ENCODE data around the gene CFAP210. TPM values are rescaled to one million over a fixed set of nuclear protein-coding genes. Genes with fewer than 3 reads are reported as not detected.

CFAP210 gene, protein sequence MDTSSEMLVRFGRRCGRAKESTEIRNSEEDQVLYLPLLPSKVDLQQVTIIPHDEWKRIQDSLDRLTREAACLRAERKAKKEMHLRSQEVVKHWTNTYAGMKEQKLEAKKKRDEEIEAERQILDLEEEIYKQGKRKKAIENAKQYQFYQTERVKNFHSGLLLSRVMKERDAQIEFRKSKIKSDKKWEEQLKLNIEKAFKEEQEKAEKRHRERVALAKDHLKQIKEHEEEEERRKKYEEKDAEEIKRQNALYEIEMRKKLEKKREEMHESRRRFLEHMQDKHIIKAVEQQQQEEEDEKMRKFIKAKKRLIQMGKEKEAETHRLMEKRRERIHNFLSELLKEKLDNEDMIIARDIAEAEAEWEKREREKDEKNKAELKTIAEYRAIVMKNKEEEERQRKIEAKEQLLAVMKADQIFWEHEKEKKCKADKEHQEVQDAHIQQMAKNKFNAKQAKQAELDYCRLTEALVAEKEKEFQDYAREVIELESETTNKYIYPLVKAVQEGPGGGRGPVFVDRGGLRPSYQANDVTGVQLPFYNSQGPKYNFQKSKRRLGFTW
- 0.84 TPM for polyA plus RNA-seq (2013)

DNA sequence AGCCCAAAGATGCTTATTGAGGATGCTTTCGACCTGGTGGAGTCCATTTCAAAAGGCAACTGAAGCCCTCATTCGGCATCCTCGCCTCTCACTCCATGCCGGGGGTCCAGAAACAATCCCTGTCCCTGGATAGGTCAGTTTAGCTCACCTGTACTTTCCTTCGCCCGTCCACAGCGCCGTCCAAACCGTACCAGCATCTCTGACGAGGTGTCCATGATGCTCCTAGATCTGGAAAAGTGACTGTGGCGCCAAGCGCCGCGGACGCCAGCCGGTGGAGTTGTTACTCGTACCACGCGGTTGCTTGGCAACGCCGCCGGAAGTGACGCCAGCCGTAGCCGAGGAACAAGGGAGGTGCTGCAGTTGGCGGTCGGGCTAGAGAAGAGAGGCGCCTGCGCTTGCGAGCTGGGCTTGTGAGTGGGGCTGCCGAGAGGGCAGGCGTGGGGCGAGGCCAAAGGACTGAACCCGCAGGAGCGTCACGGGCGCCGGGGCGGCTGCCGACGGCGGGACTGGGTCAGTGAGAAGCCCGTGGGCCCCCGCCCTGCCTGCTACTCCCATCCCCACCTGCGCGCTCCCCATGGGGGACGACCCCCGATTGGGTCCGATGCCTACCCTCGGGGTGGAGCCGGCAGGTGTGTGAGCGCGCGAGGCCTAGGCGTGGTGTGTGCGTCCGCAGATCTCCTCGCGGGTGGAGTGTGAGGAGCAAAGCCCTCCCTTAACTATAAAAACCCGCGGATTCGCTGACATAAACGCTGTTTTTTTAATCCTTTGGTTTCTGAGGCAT lies at the start of gene CFAP210, which contains the start of gene PHOSPHO2:
TSS of gene CFAP210 (minus strand) at position 293 of the 781 bp plus-strand sequence. CDS start at position 215, 78 bp downstream.
TSS of gene PHOSPHO2 (plus strand) at position 357 of the 781 bp plus-strand sequence. CDS start 6,503 bp downstream, outside the sequence.
- Histone ChIP-seq H3K4me1 (ENCODE audit: control extremely low read depth in 1 of 4, control insufficient read depth in 4 of 4, insufficient read depth in 4 of 4, low read length in 3 of 4) (peaks cover 6 to 16% (median 9%) of the 10 kb centered on the region in 4 experiments), H3K36me3 (ENCODE audit: control insufficient read depth in 4 of 4, insufficient read depth in 4 of 4, low read length in 3 of 4) (peaks cover 2 to 5% (median 3%) of the 10 kb centered on the region in 4 experiments), H3K4me3 (ENCODE audit: control insufficient read depth in 1 of 7, extremely low read depth in 1 of 7, insufficient read depth in 4 of 7, low read depth in 2 of 7, low read length in 6 of 7) (peak within 1 kb of the TSS; percentile 59 to 93 (median 84)), H3K9me3 (ENCODE audit: control extremely low read depth in 1 of 5, control insufficient read depth in 4 of 5, insufficient read depth in 2 of 5, low read depth in 1 of 5, low read length in 4 of 5) (peaks cover 0 to 4% (median 2%) of the 10 kb centered on the region in 5 experiments), H3K27ac (ENCODE audit: insufficient read depth in 1 of 2, low read depth in 1 of 2, low read length in 2 of 2, poor library complexity in 1 of 2, severe bottlenecking in 2 of 2) (peak within 1 kb of the TSS; percentile 94 to 95), H3K27me3 (replicated peaks in 2 of 5; ENCODE audit: control insufficient read depth in 4 of 5, insufficient read depth in 5 of 5, low read length in 4 of 5) (no peaks in the 10 kb centered on the region)
- ChIA-PET POLR2A (interaction anchor here (0.5 kb wide), 1 partner anchor 46 kb away, joined by 6 read pairs; no protein-coding TSS in a partner anchor), CTCF (interaction anchor here (1.1 to 4.1 kb wide), 6 partner anchors 9 to 96 kb away, joined by 3 to 20 read pairs (median 4); no protein-coding TSS in a partner anchor)
- under 1% methylated on average over 61 of the region's 63 CpGs for WGBS (ENCODE audit: insufficient coverage)
- peak; percentile 99 for DNase-seq

DNA sequence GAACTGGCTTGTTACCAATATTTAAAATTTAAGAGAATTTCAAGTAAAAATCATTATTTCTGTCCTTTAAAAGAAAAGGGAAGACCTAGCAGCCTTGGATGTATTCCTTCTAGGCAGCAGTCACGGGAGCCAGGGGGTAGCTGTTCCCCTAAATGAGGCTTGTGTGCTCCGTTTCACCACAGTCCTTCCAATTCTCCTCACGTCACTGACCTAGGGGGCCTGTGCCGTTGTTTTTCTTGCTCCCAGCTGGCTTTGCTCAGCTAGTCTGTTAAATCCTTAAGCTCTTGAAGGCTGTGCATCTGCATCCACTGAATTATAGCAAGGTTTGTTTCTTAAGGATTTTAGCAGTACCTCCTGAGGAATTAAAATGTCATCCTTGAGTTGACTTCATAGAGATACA lies 49.3 kb upstream of the CFAP210 start:
- ChIA-PET POLR2A (no interaction called here), CTCF (interaction anchor here (0.6 to 1.8 kb wide), 4 partner anchors 8 to 127 kb away, joined by 3 to 6 read pairs (median 4); partner anchors contain the start of gene KLHL23)
- DNase-seq, result no peak
- H3K4me1 ChIP-seq (ENCODE audit: control extremely low read depth in 1 of 4, control insufficient read depth in 4 of 4, insufficient read depth in 4 of 4, low read length in 3 of 4), result peaks cover 0 to 2% (median 0%) of the 10 kb centered on the region in 4 experiments
- no peak overlapping the region for H3K27ac ChIP-seq (ENCODE audit: insufficient read depth in 1 of 2, low read depth in 1 of 2, low read length in 2 of 2, poor library complexity in 1 of 2, severe bottlenecking in 2 of 2)
- peaks cover 2 to 63% (median 34%) of the 10 kb centered on the region in 4 experiments for H3K36me3 ChIP-seq (ENCODE audit: control insufficient read depth in 4 of 4, insufficient read depth in 4 of 4, low read length in 3 of 4)
- no peak overlapping the region for H3K4me3 ChIP-seq (ENCODE audit: control insufficient read depth in 1 of 7, extremely low read depth in 1 of 7, insufficient read depth in 4 of 7, low read depth in 2 of 7, low read length in 6 of 7)
- WGBS (ENCODE audit: insufficient coverage), result 100% methylated on average over 2 of the region's 4 CpGs
- no peaks in the 10 kb centered on the region for H3K9me3 ChIP-seq (ENCODE audit: control extremely low read depth in 1 of 5, control insufficient read depth in 4 of 5, insufficient read depth in 2 of 5, low read depth in 1 of 5, low read length in 4 of 5)
- H3K27me3 ChIP-seq (replicated peaks in 2 of 5; ENCODE audit: control insufficient read depth in 4 of 5, insufficient read depth in 5 of 5, low read length in 4 of 5), result no peaks in the 10 kb centered on the region

DNA sequence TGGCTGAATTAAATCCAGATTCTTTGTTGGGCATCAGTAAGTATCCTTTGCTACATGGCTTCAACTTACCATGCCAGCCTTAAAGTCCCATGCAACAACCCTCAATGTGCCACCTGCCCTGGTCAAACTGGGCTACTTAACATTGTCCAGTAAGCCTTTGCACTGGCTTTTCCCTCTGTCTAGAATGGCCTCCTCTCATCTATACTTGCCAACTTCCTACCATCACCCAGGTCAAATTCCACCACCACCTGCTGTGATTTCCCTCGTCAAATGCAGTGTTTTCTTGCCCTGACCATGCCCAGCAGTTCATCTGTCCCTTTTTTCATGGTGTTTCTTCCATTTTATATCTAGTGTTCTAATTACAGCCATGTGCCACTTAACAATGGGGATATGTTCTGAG lies 45.1 kb upstream of the CFAP210 start:
- POLR2A ChIA-PET, result no interaction called here
- H3K27me3 ChIP-seq (replicated peaks in 2 of 5; ENCODE audit: control insufficient read depth in 4 of 5, insufficient read depth in 5 of 5, low read length in 4 of 5), result no peaks in the 10 kb centered on the region
- 100% methylated on average over 1 of the region's 1 CpG for WGBS (ENCODE audit: insufficient coverage)

GRCh38 chr2:169738566-169739229 lies 44.5 kb upstream of the CFAP210 start:
- ChIA-PET POLR2A (no interaction called here), CTCF (no interaction called here)
- no peak overlapping the region for H3K4me3 ChIP-seq (ENCODE audit: control insufficient read depth in 1 of 7, extremely low read depth in 1 of 7, insufficient read depth in 4 of 7, low read depth in 2 of 7, low read length in 6 of 7)
- no peaks in the 10 kb centered on the region for H3K9me3 ChIP-seq (ENCODE audit: control extremely low read depth in 1 of 5, control insufficient read depth in 4 of 5, insufficient read depth in 2 of 5, low read depth in 1 of 5, low read length in 4 of 5)
- peaks cover 2 to 51% (median 12%) of the 10 kb centered on the region in 4 experiments for H3K36me3 ChIP-seq (ENCODE audit: control insufficient read depth in 4 of 4, insufficient read depth in 4 of 4, low read length in 3 of 4)
- H3K4me1 ChIP-seq (ENCODE audit: control extremely low read depth in 1 of 4, control insufficient read depth in 4 of 4, insufficient read depth in 4 of 4, low read length in 3 of 4), result peaks cover 2 to 27% (median 11%) of the 10 kb centered on the region in 4 experiments
- no peak overlapping the region for H3K27ac ChIP-seq (ENCODE audit: insufficient read depth in 1 of 2, low read depth in 1 of 2, low read length in 2 of 2, poor library complexity in 1 of 2, severe bottlenecking in 2 of 2)
- DNase-seq, result peak in 1 of 3 donors; percentile 10
- no peaks in the 10 kb centered on the region for H3K27me3 ChIP-seq (replicated peaks in 2 of 5; ENCODE audit: control insufficient read depth in 4 of 5, insufficient read depth in 5 of 5, low read length in 4 of 5)
- 81% methylated on average over 3 of the region's 5 CpGs for WGBS (ENCODE audit: insufficient coverage)

More for the DNA sequence above, 45.1 kb upstream of the CFAP210 start:
- no peak overlapping the region for H3K27ac ChIP-seq (ENCODE audit: insufficient read depth in 1 of 2, low read depth in 1 of 2, low read length in 2 of 2, poor library complexity in 1 of 2, severe bottlenecking in 2 of 2)
- CTCF ChIA-PET, result no interaction called here
- H3K4me1 ChIP-seq (ENCODE audit: control extremely low read depth in 1 of 4, control insufficient read depth in 4 of 4, insufficient read depth in 4 of 4, low read length in 3 of 4), result peaks cover 2 to 25% (median 10%) of the 10 kb centered on the region in 4 experiments
- no peak overlapping the region for H3K4me3 ChIP-seq (ENCODE audit: control insufficient read depth in 1 of 7, extremely low read depth in 1 of 7, insufficient read depth in 4 of 7, low read depth in 2 of 7, low read length in 6 of 7)
- no peak for DNase-seq
- H3K36me3 ChIP-seq (ENCODE audit: control insufficient read depth in 4 of 4, insufficient read depth in 4 of 4, low read length in 3 of 4), result peaks cover 2 to 57% (median 17%) of the 10 kb centered on the region in 4 experiments
- no peaks in the 10 kb centered on the region for H3K9me3 ChIP-seq (ENCODE audit: control extremely low read depth in 1 of 5, control insufficient read depth in 4 of 5, insufficient read depth in 2 of 5, low read depth in 1 of 5, low read length in 4 of 5)

DNA sequence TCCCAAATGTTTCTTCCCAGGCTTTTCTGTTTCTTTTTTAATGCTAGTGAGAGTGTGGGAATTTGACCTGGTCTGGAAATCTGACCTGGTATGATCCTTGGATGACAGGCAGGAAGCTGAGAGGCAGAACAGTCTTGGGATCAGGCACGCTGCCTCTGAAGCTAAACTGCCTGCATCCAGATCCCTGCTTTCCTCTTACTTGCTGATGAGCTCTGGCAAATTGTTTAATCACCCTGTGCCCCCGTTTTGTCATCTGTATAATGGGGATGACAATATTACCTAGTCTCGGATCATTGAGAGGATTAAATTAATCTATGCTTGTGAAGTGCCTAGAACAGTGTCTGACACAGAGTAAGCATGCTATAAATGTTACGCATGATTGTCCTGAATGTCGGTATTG lies 42.7 kb upstream of the CFAP210 start:
- no peak overlapping the region for H3K4me3 ChIP-seq (ENCODE audit: control insufficient read depth in 1 of 7, extremely low read depth in 1 of 7, insufficient read depth in 4 of 7, low read depth in 2 of 7, low read length in 6 of 7)
- no peak for DNase-seq
- H3K9me3 ChIP-seq (ENCODE audit: control extremely low read depth in 1 of 5, control insufficient read depth in 4 of 5, insufficient read depth in 2 of 5, low read depth in 1 of 5, low read length in 4 of 5), result no peaks in the 10 kb centered on the region
- peaks cover 2 to 35% (median 17%) of the 10 kb centered on the region in 4 experiments for H3K4me1 ChIP-seq (ENCODE audit: control extremely low read depth in 1 of 4, control insufficient read depth in 4 of 4, insufficient read depth in 4 of 4, low read length in 3 of 4)
- CTCF ChIA-PET, result interaction anchor here (1.7 kb wide), 1 partner anchor 37 kb away, joined by 4 read pairs; no protein-coding TSS in a partner anchor
- WGBS (ENCODE audit: insufficient coverage), result 100% methylated on average over 4 of the region's 5 CpGs
- POLR2A ChIA-PET, result no interaction called here
- no peaks in the 10 kb centered on the region for H3K27me3 ChIP-seq (replicated peaks in 2 of 5; ENCODE audit: control insufficient read depth in 4 of 5, insufficient read depth in 5 of 5, low read length in 4 of 5)
- no peak overlapping the region for H3K27ac ChIP-seq (ENCODE audit: insufficient read depth in 1 of 2, low read depth in 1 of 2, low read length in 2 of 2, poor library complexity in 1 of 2, severe bottlenecking in 2 of 2)
- peaks cover 0 to 36% (median 3%) of the 10 kb centered on the region in 4 experiments for H3K36me3 ChIP-seq (ENCODE audit: control insufficient read depth in 4 of 4, insufficient read depth in 4 of 4, low read length in 3 of 4)

DNA sequence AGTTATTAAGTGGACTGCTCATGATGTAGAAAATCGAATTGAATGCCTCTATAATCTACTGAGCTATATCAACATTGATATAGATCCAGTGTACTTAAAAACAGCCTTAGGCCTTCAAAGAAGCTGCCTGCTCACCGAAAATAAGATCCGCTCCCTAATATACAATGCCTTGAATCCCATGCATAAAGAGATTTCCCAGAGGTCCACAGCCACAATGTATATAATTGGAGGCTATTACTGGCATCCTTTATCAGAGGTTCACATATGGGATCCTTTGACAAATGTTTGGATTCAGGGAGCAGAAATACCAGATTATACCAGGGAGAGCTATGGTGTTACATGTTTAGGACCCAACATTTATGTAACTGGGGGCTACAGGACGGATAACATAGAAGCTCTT lies 41.4 kb upstream of the CFAP210 start:
- H3K36me3 ChIP-seq (ENCODE audit: control insufficient read depth in 4 of 4, insufficient read depth in 4 of 4, low read length in 3 of 4), result peaks cover 0 to 24% (median 0%) of the 10 kb centered on the region in 4 experiments
- 94% methylated on average over 3 of the region's 4 CpGs for WGBS (ENCODE audit: insufficient coverage)
- H3K4me3 ChIP-seq (ENCODE audit: control insufficient read depth in 1 of 7, extremely low read depth in 1 of 7, insufficient read depth in 4 of 7, low read depth in 2 of 7, low read length in 6 of 7), result peak overlapping the region in 1 of 7 experiments; percentile 74
- H3K4me1 ChIP-seq (ENCODE audit: control extremely low read depth in 1 of 4, control insufficient read depth in 4 of 4, insufficient read depth in 4 of 4, low read length in 3 of 4), result peaks cover 2 to 35% (median 17%) of the 10 kb centered on the region in 4 experiments
- H3K27me3 ChIP-seq (replicated peaks in 2 of 5; ENCODE audit: control insufficient read depth in 4 of 5, insufficient read depth in 5 of 5, low read length in 4 of 5), result no peaks in the 10 kb centered on the region
- no peak overlapping the region for H3K27ac ChIP-seq (ENCODE audit: insufficient read depth in 1 of 2, low read depth in 1 of 2, low read length in 2 of 2, poor library complexity in 1 of 2, severe bottlenecking in 2 of 2)
- CTCF ChIA-PET, result interaction anchor here (1.0 to 1.7 kb wide), 4 partner anchors 8 to 59 kb away, joined by 3 to 4 read pairs (median 3); no protein-coding TSS in a partner anchor
- POLR2A ChIA-PET, result no interaction called here
- no peaks in the 10 kb centered on the region for H3K9me3 ChIP-seq (ENCODE audit: control extremely low read depth in 1 of 5, control insufficient read depth in 4 of 5, insufficient read depth in 2 of 5, low read depth in 1 of 5, low read length in 4 of 5)
- no peak for DNase-seq

All from common myeloid progenitor, CD34-positive (primary cell).